ENCODE results near the gene MACROH2A1.

Gene MACROH2A1

DNA sequence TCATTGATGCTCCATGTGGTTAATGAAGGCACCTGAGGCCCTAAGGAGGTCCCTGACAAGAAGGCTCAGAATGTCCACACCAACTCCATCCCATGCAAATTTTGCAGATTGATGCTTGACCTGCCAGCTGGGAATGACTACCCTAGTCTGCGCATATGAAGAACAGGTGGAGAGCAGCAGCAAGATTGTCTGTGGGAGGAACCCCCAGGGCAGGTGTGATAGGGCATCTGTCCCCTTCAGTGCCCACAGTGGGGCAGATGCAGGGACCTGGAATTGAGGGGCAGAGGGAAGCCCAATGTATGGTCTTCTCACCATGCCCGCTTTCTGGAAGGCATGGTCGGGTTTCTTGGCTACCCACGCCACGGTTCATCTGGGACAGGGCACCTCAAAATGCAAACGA lies 79.6 kb downstream of the MACROH2A1 start:
- no peak for DNase-seq (ENCODE audit: extremely low read depth in 1 of 2, low read depth in 1 of 2)

DNA sequence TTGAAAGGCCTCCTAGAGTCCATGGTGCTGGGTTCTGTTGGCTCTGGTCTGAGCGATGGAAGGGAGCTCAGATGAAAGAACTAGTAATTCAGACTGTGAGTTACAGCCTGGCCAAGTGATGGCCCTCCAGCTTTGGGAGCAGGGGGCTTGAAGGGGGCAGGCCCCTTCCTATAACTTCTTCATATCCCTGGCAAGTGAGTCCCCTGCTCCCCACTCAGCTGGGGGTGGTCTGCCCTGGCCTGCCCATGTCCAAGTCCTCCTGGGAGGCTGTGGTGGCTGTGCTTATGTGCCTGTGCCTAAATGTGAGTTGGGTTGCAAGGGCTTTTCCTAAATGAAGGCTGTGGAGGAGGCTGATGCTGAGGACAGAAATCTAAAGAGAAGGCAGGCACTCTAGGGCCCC lies 80.1 kb downstream of the MACROH2A1 start:
- DNase-seq (ENCODE audit: extremely low read depth in 1 of 2, low read depth in 1 of 2), result no peak

DNA sequence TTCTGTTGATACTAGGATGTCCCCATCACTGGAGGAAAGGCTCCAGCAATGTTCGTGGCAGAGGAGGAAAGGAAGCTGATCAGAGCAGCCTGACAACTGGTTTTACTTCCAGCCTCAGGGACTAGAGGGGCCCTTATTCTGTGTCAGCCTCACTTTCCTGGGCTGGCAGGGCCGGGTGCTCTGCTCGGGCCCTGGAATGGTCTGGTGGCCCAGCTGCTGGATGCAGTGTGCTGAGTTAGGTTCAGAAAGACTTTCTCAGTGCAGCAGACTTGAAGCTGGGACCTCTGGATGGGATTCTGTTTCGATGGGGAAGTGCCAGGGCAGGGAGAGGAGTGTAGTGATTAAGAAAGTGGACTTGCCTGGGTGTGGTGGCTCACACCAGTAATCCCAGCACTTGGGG lies 81.0 kb downstream of the MACROH2A1 start:
- DNase-seq (ENCODE audit: extremely low read depth in 1 of 2, low read depth in 1 of 2), result no peak

DNA sequence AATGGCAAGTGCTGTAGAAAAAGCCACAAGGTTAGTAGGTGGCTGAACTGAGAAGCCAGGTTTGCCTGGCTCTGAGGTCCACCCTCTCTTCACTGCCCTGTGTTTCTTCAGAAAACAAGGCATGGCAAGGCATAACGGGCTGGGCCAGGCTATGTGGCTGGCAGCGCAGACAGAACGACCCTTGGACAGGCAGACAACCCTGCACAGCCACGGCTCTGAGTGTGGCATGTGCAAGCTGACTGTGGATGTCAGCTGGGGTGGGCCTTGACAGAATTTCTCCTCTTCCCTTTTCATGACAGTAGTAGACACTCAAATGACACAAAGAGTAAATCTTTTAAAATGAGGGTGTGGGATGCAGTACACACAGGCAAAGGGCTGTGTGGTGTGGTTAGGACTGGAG lies 81.7 kb downstream of the MACROH2A1 start:
- no peak for DNase-seq (ENCODE audit: extremely low read depth in 1 of 2, low read depth in 1 of 2)

DNA sequence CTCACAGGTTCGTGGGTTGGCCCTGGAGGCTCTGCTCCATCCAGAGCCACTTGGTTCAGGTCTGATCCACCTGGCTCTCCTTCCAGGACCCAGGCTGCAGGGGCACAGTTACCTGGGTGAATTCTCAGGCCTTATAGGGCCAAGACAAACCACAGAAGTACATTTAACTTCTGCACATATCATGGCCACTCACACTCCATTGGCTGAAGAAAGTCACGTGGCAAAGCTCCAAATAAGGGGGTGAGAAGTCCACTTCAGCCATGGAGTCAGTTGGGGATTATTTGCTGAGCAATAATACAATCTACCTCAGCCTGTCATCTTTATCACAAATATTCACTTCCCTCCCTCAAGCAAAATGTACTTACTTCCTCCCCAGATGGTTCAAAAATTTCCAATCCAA lies 83.6 kb downstream of the MACROH2A1 start:
- no peak for DNase-seq (ENCODE audit: extremely low read depth in 1 of 2, low read depth in 1 of 2)

DNA sequence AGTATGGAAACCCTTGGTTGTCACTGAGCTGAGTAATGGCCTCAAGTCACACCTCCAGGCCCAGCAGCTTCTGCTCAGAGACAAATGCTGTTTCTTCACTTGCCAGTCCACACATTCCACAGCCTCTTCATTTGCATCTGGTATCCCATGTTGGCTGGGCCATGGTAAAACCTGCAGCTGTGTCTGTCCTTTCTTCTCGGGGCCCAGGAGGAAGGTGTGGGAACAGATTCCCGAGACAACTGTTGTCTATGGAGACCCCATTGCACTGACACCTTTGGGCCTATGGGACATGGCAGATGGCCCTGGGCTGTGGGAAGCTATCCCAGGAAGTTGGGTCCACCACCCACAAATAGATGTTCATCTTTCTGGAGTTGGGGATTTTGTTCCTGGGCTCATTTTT lies 85.1 kb downstream of the MACROH2A1 start:
- DNase-seq (ENCODE audit: extremely low read depth in 1 of 2, low read depth in 1 of 2), result no peak

DNA sequence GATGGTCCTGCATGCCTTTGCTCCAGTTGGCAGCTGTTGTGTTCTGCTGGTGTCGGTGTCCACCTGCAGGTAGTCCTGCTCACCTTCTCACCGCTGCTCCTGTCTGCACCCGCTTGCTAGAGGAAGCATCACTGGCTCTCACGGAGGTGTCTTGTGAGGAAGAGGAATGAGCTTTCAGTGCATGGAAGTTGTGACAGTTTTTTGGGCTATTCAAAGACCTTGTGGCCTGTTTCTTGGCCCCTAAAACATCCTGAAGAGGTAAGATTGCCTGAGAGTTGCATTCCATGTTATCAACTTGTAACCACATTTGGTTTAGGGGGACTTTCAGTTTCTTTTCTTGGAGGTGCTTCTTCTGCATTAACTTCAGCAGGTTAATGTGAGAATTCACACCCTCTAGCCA lies 85.6 kb downstream of the MACROH2A1 start:
- DNase-seq (ENCODE audit: extremely low read depth in 1 of 2, low read depth in 1 of 2), result no peak

DNA sequence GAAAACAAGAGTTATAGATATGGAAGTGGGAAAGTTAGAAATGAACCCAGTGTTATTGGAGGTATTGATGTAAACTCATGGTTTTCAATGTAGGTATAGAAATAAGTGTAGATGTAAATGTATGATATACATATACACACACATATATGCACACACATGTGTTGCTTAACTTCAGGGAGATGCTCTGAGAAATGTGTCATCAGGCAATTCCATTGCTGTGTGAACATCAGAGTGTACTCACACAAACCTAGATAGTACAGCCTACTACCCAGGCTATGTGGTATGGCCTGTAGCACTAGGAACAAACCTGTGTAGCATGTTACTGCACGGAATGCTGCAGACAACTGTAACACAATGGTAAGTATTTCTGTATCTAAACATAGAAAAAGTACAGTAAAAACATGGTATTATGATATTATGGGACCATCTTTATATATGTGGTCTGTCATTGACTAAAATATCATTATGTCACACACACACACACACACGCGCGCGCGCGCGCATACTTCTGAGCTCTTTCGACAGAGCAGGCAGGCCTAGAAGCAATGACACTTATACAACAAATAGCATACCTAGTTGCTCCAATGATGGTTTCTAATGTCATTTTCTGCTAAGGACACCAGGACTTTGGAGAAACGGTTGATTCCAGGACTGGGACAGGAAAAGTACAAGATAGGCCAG lies 86.6 kb downstream of the MACROH2A1 start:
- DNase-seq (ENCODE audit: extremely low read depth in 1 of 2, low read depth in 1 of 2), result no peak

DNA sequence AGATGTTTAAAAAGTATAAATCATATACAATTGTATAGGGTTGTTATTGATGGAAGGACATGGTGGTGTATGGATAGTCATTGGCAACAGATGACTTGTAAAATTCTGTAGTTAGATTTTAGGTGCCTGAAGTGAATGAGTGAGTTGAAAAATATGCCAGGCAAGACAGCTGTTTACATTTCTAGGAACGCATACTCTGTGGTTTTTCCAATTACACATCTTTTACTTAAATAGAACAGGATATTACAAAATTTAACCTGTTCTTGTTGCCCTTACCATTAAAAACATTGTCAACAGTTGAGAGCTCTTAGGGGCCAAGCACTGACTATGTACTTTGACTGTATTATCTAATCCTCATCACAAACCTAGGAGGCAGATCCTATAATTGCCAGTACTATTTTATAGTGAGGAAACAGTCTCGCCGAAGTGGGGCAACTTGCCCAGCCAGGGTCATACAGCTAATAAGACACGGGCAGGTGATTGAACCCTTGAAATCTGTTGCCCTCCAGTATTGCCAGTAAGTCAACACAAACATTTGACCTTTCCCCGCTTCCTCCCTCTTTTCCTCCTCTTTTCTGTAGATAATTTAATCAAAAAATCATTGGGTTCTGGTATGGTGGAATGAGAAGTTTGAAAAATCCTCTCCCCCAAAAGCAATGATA lies 88.6 kb downstream of the MACROH2A1 start:
- no peak for DNase-seq (ENCODE audit: extremely low read depth in 1 of 2, low read depth in 1 of 2)

DNA sequence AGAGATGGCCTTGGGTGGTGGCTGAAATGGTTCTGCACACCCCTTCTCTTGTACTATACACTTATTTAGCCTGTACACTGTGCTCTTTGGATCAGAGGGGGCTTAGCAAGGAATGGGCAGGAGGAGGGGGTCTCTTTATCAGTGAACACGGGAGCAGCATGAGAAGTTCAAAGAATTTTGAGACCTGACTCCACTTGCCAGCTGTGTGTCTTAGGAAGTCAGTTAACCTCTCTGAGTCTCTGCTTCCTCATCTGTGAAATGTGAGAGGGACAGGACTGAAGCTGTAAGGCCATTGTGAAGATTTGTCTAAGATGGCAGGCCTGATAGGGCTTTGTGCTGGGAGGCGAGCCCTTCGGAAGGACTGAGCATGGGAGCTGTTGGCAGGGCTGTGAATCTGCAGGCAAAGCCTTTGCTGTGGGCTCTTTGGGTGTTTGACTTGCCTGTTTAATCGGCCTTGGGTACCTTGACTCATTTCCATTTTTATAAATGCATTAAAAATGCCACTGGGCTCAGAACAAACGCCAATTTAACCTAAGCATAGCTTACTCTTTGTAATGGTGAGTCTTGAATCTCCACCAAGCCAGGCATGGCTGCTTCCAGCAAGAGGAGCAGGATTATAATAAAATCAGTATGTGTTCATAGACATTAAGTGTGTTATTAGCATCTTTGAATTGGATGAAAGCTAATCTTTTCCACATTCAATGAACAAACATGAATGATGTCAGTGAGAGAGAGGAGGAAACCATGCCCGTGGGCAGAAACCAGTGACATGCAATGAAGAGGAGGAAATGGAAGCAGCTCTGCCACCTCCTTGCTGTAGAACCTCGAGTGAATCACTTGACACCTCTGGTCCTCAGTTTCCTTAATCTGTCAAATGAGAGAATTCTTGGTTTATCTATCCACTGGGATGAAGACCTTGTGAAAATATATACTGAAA lies 89.4 kb downstream of the MACROH2A1 start:
- no peak for DNase-seq (ENCODE audit: extremely low read depth in 1 of 2, low read depth in 1 of 2)

DNA sequence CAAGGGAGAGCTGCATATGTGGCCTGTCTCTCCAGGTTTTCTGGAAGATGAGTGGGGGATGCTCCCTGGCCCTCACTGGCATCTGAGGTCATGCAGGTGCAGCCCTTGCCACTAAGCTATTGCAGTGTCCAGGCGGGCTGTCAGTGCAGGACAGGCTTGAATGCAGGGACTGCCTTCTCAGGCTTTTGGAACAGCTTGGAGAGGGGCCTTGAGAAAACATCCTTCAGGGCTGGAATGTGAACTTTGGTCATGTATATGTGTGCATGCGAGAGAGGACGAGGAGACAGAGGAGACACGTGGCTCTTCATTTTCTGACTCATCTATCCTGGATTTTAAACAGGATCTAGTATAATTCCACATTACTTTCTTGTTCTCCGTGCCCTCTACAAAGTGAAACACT lies 90.3 kb downstream of the MACROH2A1 start:
- DNase-seq (ENCODE audit: extremely low read depth in 1 of 2, low read depth in 1 of 2), result no peak

DNA sequence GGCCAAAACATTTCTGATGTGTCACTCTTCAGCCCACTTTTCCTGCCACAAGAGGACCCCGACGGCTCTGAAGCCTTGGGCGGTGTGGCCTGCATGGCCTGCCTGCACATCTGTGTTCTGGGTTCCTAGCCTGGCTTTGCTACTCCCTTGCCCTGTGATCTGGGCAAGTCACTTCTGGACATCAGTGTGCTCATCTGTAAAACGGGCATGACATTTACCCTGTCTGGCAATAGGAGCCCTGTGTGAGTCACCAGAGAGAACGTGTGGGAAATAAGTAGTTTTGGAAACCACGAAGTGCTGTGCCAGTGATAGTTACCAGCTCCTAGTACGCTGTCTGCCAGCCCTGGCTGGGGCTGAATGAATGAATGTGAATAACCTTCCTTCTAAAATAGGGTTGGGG lies 90.8 kb downstream of the MACROH2A1 start:
- no peak for DNase-seq (ENCODE audit: extremely low read depth in 1 of 2, low read depth in 1 of 2)

DNA sequence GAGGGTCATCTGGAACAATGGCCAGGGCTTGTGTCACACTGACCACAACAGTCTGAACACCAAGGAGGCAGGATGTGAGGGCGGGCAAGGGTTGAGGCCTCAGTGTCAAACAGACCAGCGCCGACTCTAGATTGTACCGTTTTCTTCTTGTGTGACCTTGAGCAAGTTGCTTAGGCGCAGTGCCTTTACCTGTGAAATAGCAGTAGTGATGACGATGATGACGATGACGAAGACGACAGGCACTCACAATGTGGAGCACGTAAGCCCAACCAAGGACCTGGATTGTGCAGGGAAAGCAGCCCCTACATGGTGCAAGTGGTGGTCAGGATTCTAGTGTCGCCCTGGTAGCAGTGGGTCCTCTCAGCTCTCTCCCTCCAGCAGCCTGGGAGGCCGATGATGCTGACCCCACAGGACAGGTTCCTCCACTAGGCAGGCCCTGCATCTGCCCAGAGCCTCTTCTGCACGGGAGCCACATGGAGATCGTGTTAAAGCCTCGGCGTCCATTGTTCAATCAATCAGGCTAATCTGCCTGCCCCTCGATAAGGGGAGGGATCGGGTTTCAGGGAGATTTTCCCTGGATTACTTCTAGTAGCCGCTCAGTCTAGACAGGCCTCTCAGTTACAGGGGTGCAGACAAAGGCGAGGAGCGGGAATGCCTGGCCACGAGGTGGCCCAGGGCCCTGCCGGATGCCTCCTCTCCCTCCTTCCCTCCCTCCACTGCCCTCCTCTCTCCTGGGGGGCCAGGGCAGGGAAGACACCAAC lies 91.7 kb downstream of the MACROH2A1 start:
- DNase-seq (ENCODE audit: extremely low read depth in 1 of 2, low read depth in 1 of 2), result no peak

DNA sequence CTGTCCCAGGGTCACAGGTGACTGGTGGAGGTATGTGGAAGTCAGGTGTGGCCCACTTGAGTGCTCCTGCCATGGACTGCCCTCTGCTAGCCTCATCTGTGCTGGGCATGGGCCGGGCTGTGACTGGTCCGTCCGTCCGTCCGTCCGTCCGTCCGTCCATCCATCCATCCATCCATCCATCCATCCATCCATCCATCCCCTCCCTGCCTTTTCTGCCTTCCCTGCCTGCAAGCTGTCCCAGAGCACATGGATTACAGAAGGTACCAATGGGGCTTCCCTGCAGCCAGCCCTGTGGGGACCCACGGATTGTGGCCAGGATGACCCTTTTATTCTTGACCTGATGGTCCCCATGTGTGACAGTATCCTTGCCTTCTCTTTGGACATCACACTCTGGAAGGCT lies 92.5 kb downstream of the MACROH2A1 start:
- no peak for DNase-seq (ENCODE audit: extremely low read depth in 1 of 2, low read depth in 1 of 2)

DNA sequence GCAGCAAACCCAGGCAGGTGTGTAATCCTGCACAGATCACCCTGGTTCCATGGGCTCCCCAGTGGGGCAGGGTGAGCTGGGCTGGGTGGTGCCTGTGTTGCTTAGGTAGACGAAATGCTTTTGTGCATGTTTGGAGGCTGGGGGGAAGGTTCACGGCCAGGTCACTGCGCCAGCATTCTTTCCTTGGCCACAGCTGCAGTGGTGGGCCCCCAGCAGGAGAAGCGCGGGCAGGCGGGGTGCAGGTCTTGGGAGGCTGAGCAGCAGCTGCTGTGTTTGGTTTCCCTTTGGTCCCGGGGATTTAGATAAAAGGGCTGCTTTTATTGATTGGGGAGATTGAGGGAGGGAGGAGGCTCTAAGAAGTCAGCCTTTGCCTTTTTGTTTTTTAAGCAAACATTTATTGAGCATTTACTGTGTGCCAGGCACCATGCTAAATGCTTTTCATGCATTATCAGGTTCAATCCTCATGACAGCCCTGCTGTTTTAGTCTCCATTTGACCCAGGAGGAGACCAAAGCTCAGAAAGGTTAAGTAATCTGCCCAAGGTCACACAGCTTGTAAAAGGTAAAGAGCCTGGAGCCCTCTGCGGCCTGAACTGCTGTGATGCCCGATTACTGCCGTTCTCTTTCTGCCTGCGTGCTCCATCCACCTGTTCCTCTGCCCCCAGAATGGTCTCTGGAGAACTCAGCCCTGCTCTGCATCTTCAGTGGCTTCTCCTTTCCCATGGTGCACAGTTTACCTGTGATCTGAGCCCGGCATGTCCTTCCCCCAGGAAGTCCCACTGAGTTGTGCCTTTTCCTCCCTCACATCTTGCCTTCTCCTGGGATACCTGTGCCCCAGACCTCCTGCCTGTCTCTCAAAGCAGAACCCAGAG lies 94.4 kb downstream of the MACROH2A1 start:
- no peak for DNase-seq (ENCODE audit: extremely low read depth in 1 of 2, low read depth in 1 of 2)

DNA sequence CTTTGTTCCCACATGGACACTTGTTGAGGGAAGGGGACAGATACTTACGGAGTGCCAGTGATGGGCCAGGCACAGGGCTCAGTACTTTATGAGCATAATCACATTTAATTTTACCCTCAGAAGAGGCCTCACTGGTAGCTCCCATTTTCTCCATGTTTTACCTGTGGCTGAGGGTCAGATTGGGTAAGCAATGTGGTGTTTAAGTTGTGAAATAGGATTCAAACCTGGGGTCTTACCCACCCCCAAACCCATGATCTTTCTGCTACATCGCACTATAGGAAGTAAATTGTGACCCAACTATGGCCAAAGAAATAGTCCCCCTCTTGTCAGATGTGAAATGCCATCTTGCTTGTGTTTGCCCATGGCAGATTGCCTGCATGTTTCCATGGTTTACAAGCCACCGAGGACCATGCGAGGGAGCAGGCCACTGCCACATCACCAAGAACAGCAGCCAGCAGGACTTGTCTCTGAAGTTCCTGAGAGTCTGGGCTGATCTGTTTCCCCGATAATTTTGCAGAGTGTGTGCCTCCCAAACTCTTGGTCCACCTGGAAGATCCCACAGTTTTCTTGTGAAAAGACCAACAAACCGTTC lies 95.4 kb downstream of the MACROH2A1 start:
- no peak for DNase-seq (ENCODE audit: extremely low read depth in 1 of 2, low read depth in 1 of 2)

DNA sequence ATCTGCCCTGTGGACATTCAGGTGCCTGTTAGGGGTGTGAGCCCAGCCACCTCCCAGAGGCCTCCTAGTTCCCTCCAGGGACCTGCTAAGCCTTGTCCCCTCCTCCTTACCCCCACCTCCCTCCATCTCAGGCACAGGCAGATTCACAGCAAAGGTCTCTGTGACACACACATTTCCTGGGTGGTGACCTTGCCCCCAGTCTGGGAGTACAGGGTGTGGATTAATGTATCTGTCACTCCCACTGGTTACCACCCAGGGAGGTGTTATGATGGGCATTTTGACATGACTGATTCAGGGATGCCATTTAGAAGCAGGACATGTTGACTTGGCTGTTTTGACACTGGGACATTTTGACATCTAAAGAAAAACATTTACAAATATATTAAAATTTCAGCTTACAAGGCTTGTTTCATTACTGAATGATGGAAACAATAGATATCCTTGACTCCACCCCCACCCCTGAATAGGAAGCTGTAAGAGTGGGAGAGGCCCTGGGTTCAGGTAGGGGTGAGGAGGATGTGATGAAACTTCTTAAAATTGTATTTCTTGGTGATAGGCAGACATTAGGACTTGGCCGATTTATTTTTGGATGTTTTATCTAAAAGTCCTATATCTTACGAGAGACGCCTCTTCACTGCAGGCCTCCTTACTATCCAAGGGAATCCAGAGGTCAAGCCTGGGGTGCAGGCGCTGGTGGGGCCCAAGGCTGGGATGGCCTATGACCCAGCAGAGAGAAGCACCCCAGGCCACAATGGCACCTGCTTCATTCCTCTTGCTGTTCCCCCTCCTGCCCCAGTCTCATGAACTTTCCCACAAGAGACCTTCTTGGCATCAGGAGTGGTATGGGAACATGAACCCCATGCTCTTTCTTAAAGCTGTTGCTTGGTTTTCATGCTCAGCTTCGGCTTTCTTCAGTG lies 101.9 kb downstream of the MACROH2A1 start:
- DNase-seq (ENCODE audit: extremely low read depth in 1 of 2, low read depth in 1 of 2), result no peak

DNA sequence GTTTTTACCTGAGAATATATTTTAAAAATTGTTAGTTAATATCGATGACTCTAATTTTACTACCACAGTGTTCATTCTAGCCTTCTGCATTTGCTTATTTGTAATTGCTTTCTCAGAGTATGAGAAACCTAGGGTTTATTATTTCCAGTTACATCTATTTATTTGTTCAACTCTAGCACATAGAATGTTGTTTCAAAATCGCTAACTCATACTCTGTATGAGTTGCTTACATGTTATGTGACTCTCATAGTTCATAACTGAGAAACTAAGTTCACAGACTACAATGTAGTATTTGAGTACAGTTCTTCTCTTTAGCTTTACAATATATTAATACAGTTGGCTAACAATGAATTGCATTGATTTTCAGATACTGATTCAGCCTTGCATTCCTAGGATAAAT lies 103.2 kb downstream of the MACROH2A1 start:
- no peak for DNase-seq (ENCODE audit: extremely low read depth in 1 of 2, low read depth in 1 of 2)

DNA sequence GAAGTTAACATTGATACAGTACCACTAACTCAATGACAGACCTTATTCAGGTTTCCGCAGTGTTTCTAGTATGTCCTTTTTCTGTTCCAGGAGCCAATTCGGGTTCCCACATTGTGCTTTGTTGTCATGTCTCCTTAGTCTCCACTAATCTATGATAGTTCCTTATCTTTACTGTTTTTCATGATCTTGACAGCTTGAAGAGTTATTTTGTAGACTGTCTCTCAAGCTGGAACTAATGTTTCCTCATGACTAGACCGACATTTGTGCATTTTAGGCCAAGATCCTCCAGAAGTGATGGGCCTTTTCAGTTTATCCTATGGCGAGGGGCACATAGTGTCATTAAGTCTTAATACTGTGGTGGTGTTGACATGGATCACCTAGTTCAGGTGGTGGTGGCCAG lies 104.2 kb downstream of the MACROH2A1 start:
- DNase-seq (ENCODE audit: extremely low read depth in 1 of 2, low read depth in 1 of 2), result no peak
